Ureter (tissue), 1 donor: ENCODE results near the gene TXNDC11. TPM values are rescaled to one million over a fixed set of nuclear protein-coding genes. Genes with fewer than 3 reads are reported as not detected.
A peak's percentile ranks its signal among the peaks of the same experiment; 100 is the strongest.

Experiments
- DNase-seq: peaks from one replicate; pipeline ENCODE4 v3.0.0-alpha.2; 2020; ENCODE audit warnings: low spot score
- total RNA-seq: library from RNA; stranded (reverse); gene quantifications from one replicate; pipeline ENCODE4 v1.2.4, GENCODE V29; 2023
- donor health status: DM: yes; HTN: yes; CAD: no.

The TXNDC11 gene
- total RNA-seq, 1 donor from 2014 or later: 49.9 TPM

DNA sequence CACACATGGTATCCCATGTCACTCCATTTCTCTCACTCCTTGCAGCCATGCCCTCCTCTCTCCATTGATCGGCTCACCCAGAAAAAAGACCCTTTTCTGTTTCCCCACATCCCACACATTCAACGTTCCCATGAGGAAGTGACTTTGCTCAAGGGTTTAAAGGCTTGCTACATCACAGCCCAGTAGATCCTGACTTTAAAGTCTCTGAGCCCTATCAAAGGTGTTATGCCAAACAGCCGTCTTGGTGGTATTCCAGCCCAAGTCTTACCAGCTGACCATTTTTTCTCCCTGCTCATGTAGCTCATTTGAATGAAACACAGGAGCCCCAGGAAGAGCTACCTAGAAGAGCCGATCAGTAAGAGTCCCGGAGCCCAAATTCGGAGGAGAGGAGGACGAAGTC lies 7.4 kb upstream of the TXNDC11 start:
- DNase-seq: no peak

DNA sequence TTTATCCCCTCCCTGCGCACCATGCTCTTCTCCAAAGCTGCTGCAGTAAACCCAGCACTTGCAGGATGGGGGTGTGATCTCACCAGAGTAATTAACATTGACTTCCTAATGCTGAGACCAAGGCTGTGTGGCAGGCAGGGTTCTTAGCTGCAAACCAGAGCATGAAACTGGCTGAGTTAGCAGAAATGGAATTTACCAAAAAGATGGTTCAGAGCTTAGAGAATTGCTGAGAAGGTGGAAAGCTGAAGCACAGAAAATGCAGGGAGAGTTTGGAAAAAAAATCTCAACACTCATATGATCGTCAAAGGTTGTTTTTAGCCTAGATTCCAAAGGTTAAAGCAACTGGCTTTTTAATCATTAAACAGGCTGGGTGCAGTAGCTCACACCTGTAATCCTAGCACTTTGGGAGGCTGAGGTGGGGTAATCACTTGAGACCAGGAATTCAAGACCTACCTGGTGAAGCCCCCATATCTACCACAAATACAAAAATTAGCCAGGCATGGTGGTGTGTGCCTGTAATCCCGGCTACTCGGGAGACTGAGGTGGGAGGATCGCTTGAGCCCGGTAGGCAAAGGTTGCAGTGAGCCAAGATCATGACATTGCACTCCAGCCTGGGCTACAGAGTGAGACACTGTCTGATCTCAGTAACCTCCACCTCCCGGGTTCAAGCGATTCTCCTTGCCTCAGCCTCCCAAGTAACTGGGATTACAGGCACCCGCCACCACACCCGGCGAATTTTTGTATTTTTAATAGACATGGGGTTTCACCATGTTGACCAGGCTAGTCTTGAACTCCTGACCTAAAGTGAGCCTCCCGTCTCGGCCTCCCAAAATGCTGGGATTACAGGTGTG lies 6.0 kb upstream of the TXNDC11 start:
- DNase-seq: no peak

DNA sequence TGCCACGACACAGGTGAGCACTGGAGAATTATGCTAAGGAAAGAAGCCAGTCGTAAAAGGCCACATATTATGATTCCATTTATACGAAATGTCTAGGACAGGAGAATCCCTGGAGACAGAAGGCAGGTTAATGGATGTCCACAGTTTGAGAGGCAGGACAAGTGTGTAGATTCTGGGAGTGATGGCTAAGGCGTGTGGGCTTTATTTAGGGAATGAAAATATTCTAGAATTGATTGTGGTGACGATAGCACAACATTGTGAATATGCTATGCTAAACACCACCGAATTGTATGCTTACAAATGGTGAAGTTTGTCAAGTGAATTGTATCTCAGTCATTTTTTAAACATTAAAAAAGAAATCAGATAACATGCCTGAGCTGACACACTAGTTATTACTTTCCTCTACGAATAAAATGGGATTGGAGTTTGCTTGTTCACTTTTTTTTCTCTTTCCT lies 5.3 kb upstream of the TXNDC11 start:
- no peak for DNase-seq

DNA sequence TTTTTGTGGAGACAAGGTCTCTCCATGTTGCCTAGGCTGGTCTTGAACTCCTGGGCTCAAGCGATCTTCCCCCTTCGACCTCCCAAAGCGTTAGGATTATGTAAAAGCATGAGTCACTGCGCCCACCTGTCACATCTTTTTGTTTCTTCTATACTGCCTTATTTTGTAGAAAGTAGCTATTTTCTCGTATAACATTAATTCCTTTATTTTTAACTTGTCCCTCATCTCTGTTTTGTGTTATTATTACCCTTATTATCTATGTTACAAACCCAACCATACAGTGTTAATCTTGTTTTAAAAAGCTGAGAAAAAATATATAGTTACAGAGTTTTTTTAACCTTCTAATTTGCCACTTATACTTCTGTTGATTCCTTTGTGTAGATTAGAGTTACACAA lies 1.4 kb upstream of the TXNDC11 start:
- no peak for DNase-seq

DNA sequence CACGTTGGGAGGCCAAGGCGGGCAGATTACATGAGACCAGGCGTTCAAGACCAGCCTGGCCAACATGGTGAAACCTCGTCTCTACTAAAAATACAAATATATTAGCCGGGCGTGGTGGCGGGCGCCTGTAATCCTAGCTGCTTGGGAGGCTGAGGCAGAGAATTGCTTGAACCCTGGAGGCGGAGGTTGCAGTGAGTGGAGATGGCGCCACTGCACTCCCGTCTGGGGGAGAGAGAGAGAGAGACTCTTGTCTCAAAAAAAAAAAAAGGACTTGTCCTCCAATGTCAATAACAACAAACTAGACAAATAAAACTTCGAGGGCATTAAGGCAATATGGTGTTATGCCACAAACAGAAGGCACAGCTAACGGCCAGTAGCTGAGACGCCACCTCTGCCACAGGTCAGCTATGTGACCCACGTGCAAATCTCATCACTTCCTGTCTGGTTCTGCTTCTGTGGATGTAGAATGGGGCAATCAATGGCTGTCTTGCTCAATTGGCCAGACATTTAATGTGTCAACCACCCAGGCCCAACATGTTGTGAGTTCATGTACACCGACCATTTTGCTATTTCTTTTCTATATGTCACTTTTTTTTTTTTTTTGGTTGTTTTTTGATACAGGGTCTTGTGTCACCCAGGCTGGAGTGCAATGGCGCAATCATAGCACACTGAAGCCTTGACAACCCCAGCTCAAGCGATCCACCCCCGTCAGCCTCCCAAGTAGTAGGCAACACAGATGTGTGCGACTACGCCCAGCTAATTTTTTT lies 834 bp upstream of the TXNDC11 start:
- peak; percentile 57 for DNase-seq

DNA sequence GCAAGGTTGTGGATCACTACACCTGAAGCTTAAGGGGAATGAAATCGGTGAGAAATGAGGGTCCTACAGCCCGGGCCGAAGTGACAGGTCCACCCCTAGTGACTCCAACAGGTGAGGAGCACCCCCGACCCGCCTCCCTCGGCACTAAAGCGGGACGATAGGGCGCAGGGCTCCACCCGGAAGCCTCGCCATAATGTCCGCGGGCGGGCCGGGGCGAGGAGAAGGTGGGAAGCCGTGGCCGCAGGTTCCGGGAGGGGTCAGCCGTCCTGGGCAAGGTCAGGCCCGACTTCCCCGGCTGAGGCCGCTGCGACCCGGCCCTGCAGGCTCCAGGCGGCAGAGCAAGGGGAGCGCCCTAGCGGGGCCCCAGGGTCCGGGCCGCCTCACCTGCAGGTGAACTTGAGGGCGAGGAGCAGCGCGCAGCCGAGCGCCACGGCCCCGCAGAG lies 543 bp downstream of the TXNDC11 start:
- DNase-seq: peak; percentile 57

DNA sequence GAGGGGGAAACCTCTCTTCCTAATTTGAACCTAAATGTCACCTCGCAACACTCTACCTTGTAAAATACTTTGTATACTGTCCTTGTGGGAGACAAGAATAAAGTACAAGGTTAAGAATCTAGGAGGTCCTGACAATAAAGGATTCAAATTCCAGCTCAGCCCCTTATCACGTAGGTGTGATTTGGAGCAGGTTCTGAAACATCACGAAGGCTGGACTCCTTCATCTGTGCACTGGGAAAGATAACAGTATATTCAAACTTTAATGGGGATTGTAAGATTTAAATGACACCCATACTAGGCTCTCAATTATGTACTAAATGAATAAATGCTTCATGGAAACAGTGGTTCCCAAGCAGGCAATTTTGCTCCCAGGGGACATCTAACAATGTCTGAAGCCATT lies 2.1 kb downstream of the TXNDC11 start:
- DNase-seq: no peak

DNA sequence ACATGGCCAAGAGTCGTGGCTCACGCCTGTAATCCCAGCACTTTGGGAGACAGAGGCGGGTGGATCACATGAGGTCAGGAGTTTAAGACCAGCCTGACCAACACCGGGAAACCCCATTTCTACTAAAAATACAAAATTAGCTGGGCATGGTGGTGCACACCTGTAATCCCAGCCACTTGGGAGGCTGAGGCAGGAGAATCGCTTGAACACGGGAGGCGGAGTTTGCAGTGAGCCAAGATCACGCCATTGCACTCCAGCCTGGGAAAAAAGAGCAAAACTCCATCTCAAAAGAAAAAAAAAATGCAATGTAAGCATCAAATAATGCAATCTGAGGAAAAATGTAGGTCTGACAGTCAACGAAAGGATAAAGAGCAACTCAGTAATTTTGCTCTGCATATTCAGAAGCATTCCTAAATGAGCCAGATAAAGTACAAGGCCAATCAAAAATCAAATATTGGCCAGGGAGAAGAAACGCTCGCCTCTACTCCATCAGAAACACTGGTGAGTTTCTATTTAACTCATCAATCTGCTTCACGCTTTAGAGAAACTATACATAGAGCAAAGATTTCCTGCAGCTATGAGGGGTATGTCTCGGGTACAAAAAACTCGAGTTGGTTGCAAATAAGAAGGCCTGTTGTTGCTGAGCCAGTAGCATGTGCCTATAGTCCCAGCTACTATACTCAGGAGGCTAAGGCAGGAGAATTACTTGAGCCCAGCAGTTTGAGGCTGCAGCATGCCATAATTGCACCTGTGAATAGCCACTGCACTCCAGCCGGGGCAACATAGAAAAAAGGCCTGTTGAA lies 3.7 kb downstream of the TXNDC11 start:
- DNase-seq: no peak

DNA sequence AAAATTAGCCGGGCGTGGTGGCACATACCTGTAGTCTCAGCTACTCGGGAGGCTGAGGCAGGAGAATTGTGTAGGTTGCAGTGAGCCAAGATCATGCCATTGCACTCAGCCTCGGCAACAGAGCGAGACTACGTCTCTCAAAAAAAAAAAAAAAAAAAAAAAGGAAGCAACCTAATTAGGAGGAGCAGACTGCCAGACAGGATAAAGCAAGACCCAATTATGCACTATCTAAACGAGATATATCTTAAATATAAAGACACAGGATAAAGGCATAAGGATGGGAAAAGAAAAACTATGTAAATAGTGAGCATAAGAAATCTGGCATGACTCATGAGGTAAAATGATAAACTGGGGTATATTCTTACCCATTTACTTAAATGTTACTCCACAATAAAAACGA lies 4.9 kb downstream of the TXNDC11 start:
- DNase-seq: no peak

DNA sequence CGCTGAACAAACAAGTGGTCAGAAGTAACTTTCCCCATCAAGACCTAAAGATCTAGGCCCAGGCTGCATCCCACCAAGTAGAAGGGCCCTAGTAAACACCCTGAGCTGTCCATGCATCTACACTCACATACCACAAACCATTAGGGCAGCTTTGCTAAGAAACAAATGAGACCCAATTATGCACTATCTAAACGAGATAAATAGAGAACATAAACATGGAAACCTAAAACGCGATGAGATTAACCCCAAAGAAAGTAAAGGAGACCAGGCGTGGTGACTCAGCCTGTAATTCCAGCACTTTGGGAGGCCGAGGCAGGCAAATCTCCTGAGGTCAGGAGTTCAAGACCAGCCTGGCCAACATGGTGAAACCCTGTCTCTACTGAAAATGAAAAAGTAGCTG lies 5.8 kb downstream of the TXNDC11 start:
- no peak for DNase-seq

DNA sequence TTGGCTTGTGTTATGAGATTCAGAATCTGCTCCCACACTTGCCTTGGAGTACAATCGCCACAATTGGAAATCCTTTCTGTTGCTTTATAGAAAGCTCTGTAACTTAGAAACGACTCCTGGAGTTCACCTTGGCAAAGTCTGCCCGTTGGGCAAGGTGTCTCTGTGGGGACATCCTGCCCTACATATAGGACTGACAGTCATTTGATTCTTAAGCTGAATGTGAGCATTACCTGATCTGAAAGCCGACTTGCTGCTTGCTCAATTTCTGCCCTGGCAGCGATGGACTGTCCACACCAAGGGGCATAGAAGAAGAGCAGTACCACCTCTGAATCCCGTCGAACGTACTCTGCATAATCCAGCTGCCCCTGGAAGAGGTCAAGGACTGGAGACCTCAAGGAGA lies 6.9 kb downstream of the TXNDC11 start:
- no peak for DNase-seq

DNA sequence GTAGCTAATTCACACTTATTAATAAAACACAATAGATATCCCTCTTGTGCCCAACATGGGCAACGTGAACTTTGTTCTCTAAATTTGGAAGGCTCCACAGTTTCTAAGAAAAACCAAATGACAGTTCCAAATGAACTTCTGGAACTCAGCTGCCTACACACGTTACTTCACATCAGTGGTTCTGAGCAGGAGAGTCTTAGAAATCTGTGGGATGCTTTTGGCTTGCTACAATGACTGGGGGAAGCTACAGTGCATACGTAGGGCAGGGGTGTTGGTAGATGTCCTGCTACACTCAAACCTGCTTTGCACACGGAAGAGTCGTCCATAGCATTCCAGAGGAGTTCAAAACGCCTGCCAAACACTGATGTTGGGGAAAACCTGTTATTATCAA lies 8.0 kb downstream of the TXNDC11 start:
- DNase-seq: no peak

DNA sequence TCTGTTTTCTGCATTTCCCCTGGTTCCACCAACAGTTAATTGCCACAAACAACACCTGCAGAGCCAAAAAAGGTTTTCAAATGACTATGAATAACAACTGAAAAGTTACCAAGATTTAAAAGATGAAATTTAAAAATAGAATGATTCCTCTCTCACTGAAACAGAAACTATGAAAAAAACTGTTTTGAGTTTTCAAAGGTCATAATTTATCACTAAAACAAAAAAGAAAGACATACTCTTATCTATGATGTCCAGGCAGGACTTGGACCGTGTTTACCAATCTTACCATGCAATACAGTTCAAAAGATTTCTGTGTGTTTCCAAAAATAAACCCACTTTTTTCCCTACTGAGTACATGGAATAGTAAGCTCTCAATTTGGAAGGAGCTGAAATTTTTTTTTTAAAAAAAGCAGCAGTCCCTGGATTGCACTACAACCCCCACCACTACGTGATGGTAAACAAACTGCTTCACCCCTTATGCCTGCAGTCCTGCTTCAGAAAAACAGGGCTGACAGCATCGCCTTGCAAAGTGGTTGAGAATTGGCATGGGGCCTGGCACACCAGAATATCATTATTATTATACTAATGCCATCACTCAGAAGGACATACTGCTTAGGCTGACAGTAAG lies 8.5 kb downstream of the TXNDC11 start:
- no peak for DNase-seq

DNA sequence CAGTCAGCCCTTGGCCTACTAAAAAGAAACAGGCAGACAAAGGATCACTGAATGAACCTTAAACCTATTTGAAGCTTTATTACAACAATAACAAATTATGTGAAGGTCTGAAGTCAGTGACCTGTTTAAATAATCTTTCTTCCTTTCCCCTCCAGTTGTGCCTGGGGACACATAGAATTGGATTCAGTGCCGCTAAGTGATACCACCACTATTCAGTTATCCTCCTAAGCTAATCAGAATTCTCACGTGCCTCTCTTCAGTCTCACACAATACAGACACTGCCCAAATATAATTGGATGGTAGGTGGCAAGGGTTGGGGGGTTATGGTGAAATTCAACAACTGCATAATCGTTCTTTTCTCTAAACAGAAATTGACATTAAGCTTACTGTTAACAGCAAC lies 11.4 kb downstream of the TXNDC11 start:
- no peak for DNase-seq

DNA sequence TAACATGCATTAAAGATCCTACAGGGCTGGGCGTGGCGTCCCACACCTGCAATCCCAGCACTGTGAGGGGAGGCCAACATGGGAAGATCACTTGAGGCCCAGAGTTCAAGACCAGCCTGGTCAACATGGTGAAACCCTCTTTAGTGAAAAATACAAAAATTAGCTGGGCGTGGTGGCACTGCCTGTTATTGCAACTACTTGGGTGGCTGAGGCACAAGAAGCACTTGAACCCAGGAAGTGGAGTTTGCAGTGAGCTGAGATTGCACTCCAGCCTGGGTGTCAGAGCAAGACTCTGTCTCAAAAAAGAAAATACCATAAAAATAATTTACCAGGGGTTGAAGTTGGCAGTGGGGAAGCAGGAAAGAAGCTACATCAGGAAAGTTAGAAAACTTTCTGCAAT lies 12.9 kb downstream of the TXNDC11 start:
- DNase-seq: no peak

DNA sequence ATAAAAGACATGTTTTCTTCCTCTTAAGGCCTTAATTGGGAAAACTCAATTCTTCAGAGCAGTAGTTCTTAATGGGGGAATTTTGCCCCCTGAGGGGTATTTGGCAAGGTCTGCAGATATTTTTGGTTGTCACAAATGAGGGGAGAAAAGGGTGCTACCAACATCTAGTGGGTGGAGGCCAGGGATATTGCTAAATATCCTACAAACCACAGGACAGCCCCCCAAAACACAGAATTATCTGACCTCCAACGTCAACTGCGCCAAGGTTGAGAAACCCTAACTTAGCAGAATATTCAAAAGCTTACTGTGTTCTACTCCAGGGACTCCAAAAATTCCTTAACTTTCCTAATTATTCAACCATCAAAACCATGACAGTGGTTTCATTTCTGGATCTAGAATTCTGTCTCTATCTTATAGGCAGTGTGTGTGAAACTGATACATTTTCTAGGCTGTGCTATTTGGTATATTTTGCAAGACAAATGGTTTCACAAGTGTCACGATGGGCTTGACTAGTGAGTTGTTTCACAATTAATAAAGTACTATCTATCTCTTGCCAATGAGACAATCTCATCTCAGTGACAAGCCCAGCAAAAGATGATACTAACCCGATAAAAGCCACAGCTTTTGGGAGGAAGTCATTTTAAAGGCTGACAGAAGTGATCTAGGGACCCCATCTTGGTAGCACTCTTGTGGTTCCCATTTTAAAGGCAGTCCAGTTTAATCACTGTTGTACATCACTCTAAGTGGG lies 14.7 kb downstream of the TXNDC11 start:
- no peak for DNase-seq

DNA sequence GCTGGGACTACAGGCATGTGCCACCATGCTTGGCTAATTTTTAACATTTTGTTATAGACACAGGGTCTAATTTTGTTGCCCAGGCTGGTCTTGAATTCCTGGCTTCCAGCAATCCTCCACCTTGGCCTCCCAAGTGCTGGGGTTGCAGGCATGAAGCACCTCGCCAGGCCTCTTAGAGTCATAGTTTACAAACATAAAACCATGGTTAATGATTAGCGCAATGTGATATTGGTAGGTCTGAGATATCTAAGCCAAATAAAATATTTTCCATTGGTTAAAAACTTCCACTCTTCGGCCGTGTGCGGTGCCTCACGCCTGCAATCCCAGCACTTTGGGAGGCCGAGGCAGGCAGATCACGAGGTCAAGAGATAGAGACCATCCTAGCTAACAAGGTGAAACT lies 16.6 kb downstream of the TXNDC11 start:
- no peak for DNase-seq

DNA sequence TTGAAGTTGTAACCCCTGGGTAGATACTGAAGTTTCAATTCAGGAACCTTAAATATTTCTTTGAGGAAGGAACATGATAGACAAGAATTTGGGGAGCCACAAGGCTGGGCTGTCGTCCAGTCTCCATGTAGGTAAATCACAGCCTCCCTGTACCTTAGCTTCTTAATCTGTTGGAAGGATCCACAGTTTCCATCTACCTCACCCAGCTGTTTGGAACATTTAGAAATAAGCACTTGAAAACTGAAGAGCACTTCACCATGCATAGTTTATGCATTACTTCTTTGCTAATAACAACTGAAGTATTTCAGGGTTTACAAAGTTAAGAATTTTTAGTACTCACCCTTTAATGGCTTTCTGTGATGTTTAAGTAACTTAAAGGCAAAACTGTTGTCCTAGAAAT lies 17.2 kb downstream of the TXNDC11 start:
- DNase-seq: no peak

DNA sequence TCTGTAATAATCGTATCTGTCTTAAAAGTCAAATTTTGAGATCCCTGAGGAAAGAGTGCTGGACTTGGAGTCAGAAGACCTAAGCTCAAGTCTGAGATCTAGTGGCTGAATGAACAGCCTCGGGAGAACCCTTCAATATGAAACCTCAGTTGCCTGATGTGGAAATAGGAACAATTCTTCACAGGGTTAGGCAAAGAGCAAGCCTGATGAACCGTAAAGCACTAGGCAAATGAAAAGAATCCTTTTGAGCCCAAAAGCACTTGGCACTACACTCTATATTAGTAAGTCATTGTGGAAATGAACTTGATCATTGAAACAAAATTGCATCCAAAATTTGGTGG lies 20.2 kb downstream of the TXNDC11 start:
- DNase-seq: no peak

DNA sequence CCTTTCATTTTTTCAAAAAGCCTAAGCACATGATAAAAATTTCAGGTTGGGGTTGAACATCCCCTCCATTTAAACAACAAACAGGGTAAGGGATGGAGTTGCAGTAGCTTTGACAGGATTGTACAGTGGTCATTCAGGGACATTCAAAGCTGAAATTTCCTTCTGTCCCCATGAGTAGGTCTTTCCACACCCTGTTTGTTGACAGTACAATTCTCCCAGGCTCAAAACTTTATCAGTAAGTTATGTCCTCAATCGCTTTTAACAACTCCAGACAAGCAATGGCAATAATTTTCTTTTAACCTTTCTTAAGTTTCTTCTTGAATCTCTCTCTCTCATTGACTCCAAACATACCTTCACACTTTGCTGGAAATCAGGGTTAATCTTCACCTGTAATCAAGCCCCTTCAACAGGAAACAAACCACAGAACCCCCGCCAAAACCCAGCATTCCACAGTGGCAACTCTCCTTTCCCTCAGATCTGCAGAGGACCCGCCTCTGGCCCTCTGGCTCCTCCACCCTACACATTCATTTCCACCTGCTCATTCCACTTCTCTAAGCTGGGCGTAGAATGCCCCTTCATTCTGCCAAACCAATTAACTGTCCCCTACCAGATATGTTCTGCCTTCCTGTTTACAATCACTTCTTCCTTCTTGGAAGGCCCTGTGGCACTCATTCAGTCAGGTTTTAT lies 20.7 kb downstream of the TXNDC11 start:
- DNase-seq: no peak

DNA sequence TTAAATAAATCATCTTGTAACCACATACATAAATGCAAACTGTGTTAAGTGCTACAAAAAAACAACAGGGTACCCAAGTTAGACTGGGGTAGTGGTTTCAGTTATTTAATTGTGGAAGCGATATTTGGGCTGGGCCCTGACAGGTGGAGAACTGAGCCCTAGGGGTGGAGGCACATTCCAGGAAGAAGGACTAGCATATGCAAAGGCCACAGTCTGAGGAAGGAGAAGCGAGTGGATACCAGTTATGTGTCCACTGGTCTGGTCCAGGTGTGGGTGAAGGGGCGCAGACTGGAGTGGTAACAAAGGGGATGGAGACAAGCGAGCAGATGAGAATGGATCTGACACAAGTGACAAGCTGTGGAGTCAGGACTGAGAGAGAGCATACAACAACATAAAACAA lies 22.9 kb downstream of the TXNDC11 start:
- no peak for DNase-seq
